Naive B cell (primary cell): ENCODE results near the gene SLC6A16. TPM values are rescaled to one million over a fixed set of nuclear protein-coding genes. Genes with fewer than 3 reads are reported as not detected.
"Not testable (repeated sequence)": the region's sequence is repeated elsewhere in the genome, so short reads cannot be mapped to it uniquely, and the experiment has no call there.

Experiments
- ATAC-seq, 2 donors: fragments of 150-1000 bp; cut with Tn5 transposase; 2 replicates each; pipeline ENCODE4 v1.10.0; 2021; ENCODE audit warnings: low read depth in 2 of 2, mild to moderate bottlenecking in 2 of 2, moderate library complexity in 2 of 2
- DNase-seq: peaks from one replicate; pipeline ENCODE4 v3.0.0; 2022
- H3K27ac Mint-ChIP-seq, 6 donors: one replicate each; pipeline ENCODE4 v1.8.0; 2020 to 2022; ENCODE audit warnings: mild to moderate bottlenecking in 6 of 6, mixed read lengths in 6 of 6, moderate library complexity in 5 of 6, inconsistent platforms in 2 of 6
- H3K27me3 Mint-ChIP-seq, 3 donors: one replicate each; pipeline ENCODE4 v1.8.0; 2021 to 2022; ENCODE audit warnings: mixed read lengths in 3 of 3, mild to moderate bottlenecking in 1 of 3
- H3K36me3 Mint-ChIP-seq, 2 donors: one replicate each; pipeline ENCODE4 v1.8.0; 2020 to 2022; ENCODE audit warnings: mixed read lengths in 2 of 2, inconsistent platforms in 1 of 2, mild to moderate bottlenecking in 1 of 2
- H3K4me1 Mint-ChIP-seq, 3 donors: one replicate each; pipeline ENCODE4 v1.8.0; 2020 to 2022; ENCODE audit warnings: mixed read lengths in 3 of 3, inconsistent platforms in 1 of 3, mild to moderate bottlenecking in 1 of 3, moderate library complexity in 1 of 3
- H3K4me3 Mint-ChIP-seq, 8 donors: one replicate each; pipeline ENCODE4 v1.8.0; 2020 to 2022; ENCODE audit warnings: mild to moderate bottlenecking in 8 of 8, mixed read lengths in 8 of 8, moderate library complexity in 8 of 8, inconsistent platforms in 2 of 8
- H3K9me3 Mint-ChIP-seq, 7 donors: one replicate each; pipeline ENCODE4 v1.8.0; 2020 to 2022; ENCODE audit warnings: mixed read lengths in 7 of 7, mild to moderate bottlenecking in 5 of 7, inconsistent platforms in 2 of 7, moderate library complexity in 1 of 7
- polyA plus RNA-seq, 6 donors: library from polyadenylated mRNA; unstranded; fragments of 300-500 nt; fragmentation: Illumina TruSeq; gene quantifications; one replicate each; pipeline ENCODE4 v1.2.3, GENCODE V29; 2021; ENCODE audit warnings: low read depth in 6 of 6

Gene SLC6A16
- polyA plus RNA-seq, 6 donors from 2014 or later: 5.8 to 17.4 (median 8.4) TPM

DNA sequence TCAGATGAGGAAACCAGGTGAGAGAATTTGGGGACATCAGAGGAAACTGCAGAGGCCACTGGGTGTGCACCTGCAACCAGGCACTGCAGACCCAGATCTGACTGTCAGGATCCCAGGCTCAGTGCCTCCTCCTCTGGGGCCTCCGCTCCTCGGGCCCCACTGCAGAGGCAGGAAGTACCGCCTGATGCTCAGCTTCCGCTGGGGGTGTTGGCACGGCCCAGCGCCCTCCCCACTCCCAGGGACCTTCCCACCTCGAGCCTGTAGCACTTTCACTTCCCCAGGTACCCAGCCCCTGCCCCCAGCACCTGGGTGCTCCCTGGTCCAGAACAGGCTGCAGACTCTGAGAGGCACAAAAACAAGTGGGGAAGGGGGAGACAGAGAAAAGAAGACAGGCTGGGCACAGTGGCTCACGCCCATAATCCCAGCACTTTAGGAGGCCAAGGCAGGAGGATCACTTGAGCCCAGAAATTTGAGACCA is 8.9 kb upstream of the SLC6A16 start:
- peaks cover 0 to 7% (median 0%) of the 10 kb centered on the region in 7 donors for H3K9me3 Mint-ChIP-seq

DNA sequence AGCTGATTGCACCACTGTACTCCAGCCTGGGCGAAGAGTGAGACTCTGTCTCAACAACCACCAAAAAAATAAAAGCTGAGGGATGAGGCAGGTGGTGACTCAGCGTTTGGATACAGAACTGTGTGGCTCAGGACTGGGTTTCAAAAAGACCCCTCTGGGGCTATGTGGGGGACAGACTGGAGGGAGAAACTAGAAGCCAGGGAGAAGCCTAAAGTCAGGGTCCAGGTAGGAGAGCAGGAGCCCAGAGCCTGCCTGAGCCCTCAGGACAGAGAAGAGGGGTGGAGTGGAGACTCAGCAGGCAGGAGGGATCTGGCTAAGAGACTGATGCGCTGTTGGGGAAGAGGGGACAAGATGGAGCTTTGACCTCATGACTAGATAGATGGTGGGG is 8.4 kb upstream of the SLC6A16 start:
- Mint-ChIP-seq H3K4me1 (peaks cover 70 to 95% (median 82%) of the 10 kb centered on the region in 3 donors), H3K27ac (peak overlapping the region; percentile 98 to 100 (median 99)), H3K27me3 (no peaks in the 10 kb centered on the region), H3K36me3 (peaks cover 21 to 44% of the 10 kb centered on the region in 2 donors), H3K9me3 (peaks cover 0 to 3% (median 0%) of the 10 kb centered on the region in 7 donors), H3K4me3 (peak overlapping the region; percentile 89 to 100 (median 100))
- DNase-seq (no peak), ATAC-seq (no peak)

More for the DNA sequence above, 8.9 kb upstream of the SLC6A16 start:
- ATAC-seq (peak; percentile 78 to 80), DNase-seq (peak; percentile 98)
- H3K4me3 Mint-ChIP-seq: peak overlapping the region; percentile 89 to 100 (median 100)
- H3K27ac Mint-ChIP-seq: peak overlapping the region; percentile 98 to 100 (median 99)
- H3K4me1 Mint-ChIP-seq: peaks cover 71 to 95% (median 82%) of the 10 kb centered on the region in 3 donors
- H3K36me3 Mint-ChIP-seq: peaks cover 25 to 46% of the 10 kb centered on the region in 2 donors
- H3K27me3 Mint-ChIP-seq: no peaks in the 10 kb centered on the region

DNA sequence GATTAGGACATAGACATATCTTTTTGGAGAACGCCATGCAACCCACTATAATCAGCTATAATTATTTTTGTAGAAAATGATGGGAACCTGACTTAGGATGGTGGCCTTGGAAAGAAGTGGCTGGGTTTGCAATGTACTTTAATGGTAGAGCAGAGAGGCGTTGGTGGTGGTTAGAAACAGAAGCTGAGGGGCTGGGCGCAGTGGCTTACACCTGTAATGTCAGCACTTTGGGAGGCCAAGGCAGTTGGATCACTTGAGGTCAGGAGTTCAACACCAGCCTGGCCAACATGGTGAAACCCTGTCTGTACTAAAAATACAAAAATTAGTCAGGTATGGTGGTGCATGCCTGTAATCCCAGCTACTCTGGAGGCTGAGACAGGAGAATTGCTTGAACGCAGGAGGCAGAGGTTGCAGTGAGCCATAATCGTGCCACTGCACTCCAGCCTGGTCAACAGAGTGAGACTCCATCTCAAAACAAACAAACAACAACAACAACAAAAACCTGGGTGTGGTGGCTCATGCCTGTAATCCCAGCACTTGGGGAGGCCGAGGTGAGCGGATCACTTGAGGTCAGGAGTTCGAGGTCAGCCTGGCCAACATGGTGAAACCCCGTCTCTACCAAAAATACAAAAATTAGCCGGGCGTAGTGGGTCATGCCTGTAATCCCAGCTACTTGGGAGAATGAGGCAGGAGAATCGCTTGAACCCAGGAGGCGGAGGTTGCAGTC is 7.9 kb upstream of the SLC6A16 start:
- H3K9me3 Mint-ChIP-seq, H3K27me3 Mint-ChIP-seq, ATAC-seq, DNase-seq: not testable (repeated sequence)
- H3K4me1 Mint-ChIP-seq: peaks cover 70 to 95% (median 82%) of the 10 kb centered on the region in 3 donors
- peak overlapping the region; percentile 98 to 100 (median 99) for H3K27ac Mint-ChIP-seq
- H3K4me3 Mint-ChIP-seq: peak overlapping the region; percentile 55 to 100 (median 100)
- peaks cover 17 to 44% of the 10 kb centered on the region in 2 donors for H3K36me3 Mint-ChIP-seq

DNA sequence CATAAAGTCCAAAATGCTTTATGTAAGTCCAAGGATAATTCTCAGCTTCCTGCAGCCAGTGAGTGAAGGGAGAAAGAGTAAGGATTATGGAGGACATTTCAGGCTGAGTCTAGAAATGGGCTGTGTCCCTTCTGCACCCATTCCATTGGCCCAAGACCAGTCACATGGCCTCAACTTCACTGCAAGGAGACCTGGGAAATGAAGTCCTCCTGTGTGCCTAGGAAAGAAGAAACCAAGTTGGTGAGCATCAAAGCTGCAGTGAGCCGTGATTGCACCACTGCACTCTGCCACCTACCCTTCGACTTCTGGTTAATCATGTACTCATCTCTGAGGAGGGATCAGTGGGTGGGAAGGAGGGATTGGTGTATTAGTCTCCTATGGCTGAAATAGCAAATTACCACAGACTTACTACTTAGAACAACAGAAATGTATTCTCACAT is 6.6 kb upstream of the SLC6A16 start:
- Mint-ChIP-seq H3K4me3 (peak overlapping the region; percentile 50 to 100 (median 96)), H3K4me1 (peaks cover 66 to 93% (median 78%) of the 10 kb centered on the region in 3 donors), H3K36me3 (peaks cover 11 to 33% of the 10 kb centered on the region in 2 donors), H3K27me3 (no peaks in the 10 kb centered on the region), H3K27ac (peak overlapping the region; percentile 52 to 100 (median 97)), H3K9me3 (peaks cover 0 to 5% (median 0%) of the 10 kb centered on the region in 7 donors)
- DNase-seq (peak; percentile 71), ATAC-seq (peak; percentile 35 to 38)

DNA sequence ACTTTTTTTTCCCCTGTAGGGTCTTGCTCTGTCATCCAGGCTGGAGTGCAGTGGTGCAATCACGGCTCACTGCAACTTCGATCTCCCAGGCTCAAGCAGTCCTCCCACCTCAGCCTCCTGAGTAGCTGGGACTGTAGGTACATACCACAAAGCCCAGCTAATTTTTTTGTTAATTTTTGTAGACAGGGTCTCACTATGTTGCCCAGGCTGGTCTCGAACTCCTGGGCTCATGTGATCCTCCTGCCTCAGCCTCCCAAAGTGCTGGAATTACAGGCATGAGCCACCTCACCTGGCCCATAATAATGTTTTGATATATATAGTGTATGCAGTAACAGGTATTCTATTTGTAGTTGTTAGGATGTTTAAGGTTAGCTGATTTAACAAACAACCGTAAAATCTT is 6.2 kb upstream of the SLC6A16 start:
- Mint-ChIP-seq H3K27ac (peak overlapping the region; percentile 52 to 100 (median 97)), H3K4me3 (peak overlapping the region; percentile 50 to 100 (median 96)), H3K36me3 (peaks cover 10 to 28% of the 10 kb centered on the region in 2 donors), H3K4me1 (peaks cover 65 to 94% (median 78%) of the 10 kb centered on the region in 3 donors)
- not testable (repeated sequence) for DNase-seq, H3K27me3 Mint-ChIP-seq, ATAC-seq, H3K9me3 Mint-ChIP-seq

DNA sequence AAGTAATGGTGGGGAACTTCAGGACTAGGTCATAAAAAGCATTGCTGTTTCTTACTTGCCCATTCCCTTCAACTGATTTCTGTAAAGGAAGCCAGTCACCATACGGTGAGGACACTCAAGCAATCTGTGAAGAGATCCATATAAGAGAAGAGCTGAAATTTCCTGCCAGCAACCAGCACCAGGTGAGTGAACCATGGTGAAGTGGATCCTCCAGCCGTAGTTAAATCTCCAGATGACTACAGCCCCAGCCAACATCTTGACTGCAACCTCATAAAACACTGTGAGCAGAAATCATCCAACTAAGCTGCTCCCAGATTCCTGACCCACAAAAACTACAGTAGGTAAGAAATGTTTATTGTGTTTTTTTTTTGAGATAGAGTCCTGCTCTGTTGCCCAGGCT is 3.8 kb upstream of the SLC6A16 start:
- H3K27me3 Mint-ChIP-seq: no peaks in the 10 kb centered on the region
- H3K4me3 Mint-ChIP-seq: peak overlapping the region; percentile 58 to 100 (median 82)
- H3K4me1 Mint-ChIP-seq: peaks cover 59 to 92% (median 79%) of the 10 kb centered on the region in 3 donors

DNA sequence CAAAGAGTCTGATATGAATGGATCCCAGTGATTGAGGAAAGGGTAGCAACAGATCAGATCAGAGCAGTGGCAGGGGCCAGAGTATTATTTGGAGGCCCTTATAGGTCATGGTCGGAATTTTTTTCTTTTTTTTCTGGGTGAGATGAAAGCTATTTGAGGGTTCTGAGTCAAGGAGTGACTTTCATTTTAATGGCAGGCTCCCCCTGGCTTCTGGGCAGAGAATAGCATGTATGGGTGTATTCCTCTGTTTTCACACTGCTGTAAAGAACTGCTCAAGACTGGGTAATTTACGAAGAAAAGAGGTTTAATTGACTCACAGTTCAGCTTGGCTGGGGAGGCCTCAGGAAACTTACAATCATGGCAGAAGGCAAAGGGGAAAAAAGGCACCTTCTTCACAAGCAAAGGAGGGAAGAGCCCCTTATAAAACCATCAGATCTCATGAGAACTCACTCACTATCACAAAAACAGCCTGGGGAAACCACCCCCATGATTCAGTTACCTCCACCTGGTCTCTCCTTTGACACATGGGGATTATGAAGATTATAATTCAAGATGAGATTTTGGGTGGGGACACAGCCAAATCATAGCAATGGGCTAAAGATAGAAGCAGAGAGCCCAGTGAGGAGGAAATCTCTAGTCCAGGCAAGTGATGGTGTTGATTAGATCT is 3.0 kb upstream of the SLC6A16 start:
- Mint-ChIP-seq H3K9me3 (peaks cover 0 to 12% (median 10%) of the 10 kb centered on the region in 7 donors), H3K36me3 (peaks cover 12 to 18% of the 10 kb centered on the region in 2 donors)
- ATAC-seq: peak; percentile 16 to 18

More for the DNA sequence above, 3.8 kb upstream of the SLC6A16 start:
- ATAC-seq: no peak
- peaks cover 0 to 9% (median 5%) of the 10 kb centered on the region in 7 donors for H3K9me3 Mint-ChIP-seq
- DNase-seq: no peak
- peaks cover 12 to 18% of the 10 kb centered on the region in 2 donors for H3K36me3 Mint-ChIP-seq
- H3K27ac Mint-ChIP-seq: peak overlapping the region; percentile 96 to 100 (median 98)

DNA sequence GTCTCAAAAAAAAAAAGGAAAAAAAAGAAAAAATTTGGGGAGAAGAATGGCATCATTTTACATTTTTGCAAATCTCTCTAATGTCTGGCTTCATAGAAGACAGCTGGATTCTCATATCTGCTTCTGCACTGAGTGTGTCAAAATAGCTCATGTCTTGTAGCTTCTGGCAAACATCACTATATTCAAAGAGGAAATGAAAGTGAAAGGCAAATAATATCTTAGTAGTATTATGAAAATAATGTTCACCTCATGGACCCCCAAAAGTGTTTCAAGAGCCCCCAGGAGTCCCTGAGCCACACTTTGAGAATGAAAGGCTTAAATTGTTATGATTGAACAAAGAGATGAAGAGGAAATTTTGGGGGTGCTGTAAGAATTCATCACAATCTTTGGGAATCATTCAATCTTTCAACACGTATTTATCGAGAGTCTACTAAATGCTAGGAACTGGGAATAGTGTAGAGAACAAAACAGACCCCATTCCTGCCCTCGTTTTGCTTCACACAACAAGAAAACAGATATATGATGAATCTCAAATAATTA is 1.2 kb upstream of the SLC6A16 start:
- peak overlapping the region; percentile 94 to 99 (median 98) for H3K27ac Mint-ChIP-seq
- H3K4me3 Mint-ChIP-seq: peak overlapping the region; percentile 56 to 90 (median 76)
- peaks cover 3 to 20% (median 12%) of the 10 kb centered on the region in 7 donors for H3K9me3 Mint-ChIP-seq
- DNase-seq (peak; percentile 69), ATAC-seq (peak; percentile 83 to 84)
- H3K27me3 Mint-ChIP-seq: no peaks in the 10 kb centered on the region
- H3K4me1 Mint-ChIP-seq: peaks cover 47 to 86% (median 55%) of the 10 kb centered on the region in 3 donors
- peaks cover 15 to 18% of the 10 kb centered on the region in 2 donors for H3K36me3 Mint-ChIP-seq

More for the DNA sequence above, 3.0 kb upstream of the SLC6A16 start:
- Mint-ChIP-seq H3K4me3 (peak overlapping the region; percentile 58 to 100 (median 82)), H3K27me3 (no peaks in the 10 kb centered on the region), H3K27ac (peak overlapping the region; percentile 96 to 100 (median 98)), H3K4me1 (peaks cover 59 to 89% (median 72%) of the 10 kb centered on the region in 3 donors)
- peak; percentile 58 for DNase-seq

DNA sequence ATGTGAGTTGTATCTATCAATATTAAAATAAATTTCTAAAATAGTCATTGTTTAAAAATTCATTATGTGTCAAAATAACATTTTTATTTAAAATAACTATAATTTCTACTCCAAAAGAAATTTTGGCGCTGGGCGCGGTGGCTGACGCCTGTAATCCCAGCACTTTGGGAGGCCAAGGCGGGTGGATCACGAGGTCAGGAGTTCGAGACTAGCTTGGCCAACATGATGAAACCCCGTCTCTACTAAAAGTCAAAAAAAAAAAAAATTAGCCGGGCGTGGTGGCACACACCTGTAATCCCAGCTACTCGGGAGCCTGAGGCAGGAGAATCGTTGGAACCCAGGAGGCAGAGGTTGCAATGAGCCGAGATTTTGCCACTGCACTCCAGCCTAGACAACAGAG is 765 bp upstream of the SLC6A16 start:
- Mint-ChIP-seq H3K27ac (peak overlapping the region; percentile 94 to 99 (median 97)), H3K4me1 (peaks cover 47 to 81% (median 50%) of the 10 kb centered on the region in 3 donors), H3K9me3 (peaks cover 3 to 20% (median 12%) of the 10 kb centered on the region in 7 donors), H3K4me3 (peak overlapping the region; percentile 56 to 90 (median 76)), H3K36me3 (peaks cover 15 to 18% of the 10 kb centered on the region in 2 donors)
- not testable (repeated sequence) for DNase-seq, H3K27me3 Mint-ChIP-seq
- ATAC-seq: peak; percentile 6 to 7

DNA sequence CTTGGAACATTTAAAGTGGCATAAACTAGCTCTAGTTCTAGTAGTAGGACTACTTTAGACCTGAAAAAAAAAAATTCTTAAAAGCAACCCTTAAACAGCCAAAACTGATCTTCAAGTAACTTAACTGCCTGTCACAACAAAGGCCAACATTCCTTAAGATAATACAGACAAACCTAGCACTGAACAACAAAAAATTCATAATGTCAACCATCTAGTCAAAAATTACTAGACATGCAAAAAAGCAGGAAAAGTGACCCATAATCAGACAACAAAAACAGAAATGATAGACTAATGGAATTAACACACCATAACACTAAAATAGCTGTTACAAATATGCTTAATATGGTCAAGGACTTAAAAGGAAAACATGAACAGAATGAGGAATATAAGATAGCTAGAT is 6.7 kb downstream of the SLC6A16 start:
- Mint-ChIP-seq H3K27me3 (no peaks in the 10 kb centered on the region), H3K4me3 (peak overlapping the region in 1 of 8 donors; percentile 9), H3K27ac (peak overlapping the region in 1 of 6 donors; percentile 47), H3K9me3 (peaks cover 6 to 41% (median 29%) of the 10 kb centered on the region in 7 donors), H3K36me3 (peaks cover 31 to 35% of the 10 kb centered on the region in 2 donors), H3K4me1 (peaks cover 31 to 50% (median 35%) of the 10 kb centered on the region in 3 donors)
- ATAC-seq (no peak), DNase-seq (no peak)

DNA sequence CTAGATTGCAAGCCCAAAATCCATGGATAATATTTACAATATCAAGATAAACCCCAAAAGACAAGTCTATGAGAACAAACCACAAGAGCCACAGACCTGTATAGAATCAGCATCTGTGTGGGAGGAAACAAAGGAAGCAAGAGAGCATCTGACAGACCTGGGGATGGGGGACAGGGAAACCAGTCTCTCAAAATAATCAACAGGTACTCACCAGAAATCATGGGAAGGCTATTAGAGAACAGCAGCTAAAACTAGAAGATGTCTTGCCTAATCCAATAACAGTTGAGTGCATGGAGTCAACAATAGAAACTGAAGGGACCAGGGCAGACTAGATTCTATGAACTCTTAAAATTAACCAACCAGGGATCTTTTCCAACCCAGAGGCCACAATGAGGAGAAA is 8.7 kb downstream of the SLC6A16 start:
- Mint-ChIP-seq H3K9me3 (peaks cover 4 to 33% (median 19%) of the 10 kb centered on the region in 7 donors), H3K4me3 (peak overlapping the region in 2 of 8 donors; percentile 2 to 29), H3K36me3 (peaks cover 29 to 36% of the 10 kb centered on the region in 2 donors), H3K27ac (peak overlapping the region in 3 of 6 donors; percentile 48 to 92 (median 56)), H3K4me1 (peaks cover 34 to 47% (median 47%) of the 10 kb centered on the region in 3 donors), H3K27me3 (no peaks in the 10 kb centered on the region)
- ATAC-seq (no peak), DNase-seq (no peak)

DNA sequence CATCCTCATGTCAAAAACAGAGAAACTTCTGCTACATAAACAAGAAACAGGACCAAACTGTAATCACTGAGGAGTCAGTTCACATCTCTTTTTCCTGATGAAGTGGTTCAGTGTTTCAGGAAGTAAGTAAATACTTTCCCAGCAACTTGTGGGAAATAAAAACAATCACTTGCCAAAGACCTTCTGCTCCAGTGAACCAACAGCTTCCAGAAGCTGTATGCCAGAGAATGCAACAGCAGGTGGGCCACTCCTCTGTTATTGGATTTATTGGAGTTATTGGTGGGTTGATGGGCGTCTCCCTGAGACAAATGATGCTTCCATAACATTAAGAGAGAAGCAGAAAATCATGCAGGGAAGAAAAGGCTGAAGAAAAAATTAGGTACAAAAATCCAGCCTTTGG is 9.9 kb downstream of the SLC6A16 start:
- peak overlapping the region in 1 of 8 donors; percentile 70 for H3K4me3 Mint-ChIP-seq
- H3K9me3 Mint-ChIP-seq: peaks cover 4 to 28% (median 19%) of the 10 kb centered on the region in 7 donors
- H3K27me3 Mint-ChIP-seq: no peaks in the 10 kb centered on the region
- no peak for DNase-seq
- peak overlapping the region in 2 of 6 donors; percentile 16 to 69 for H3K27ac Mint-ChIP-seq
- peaks cover 42 to 56% (median 55%) of the 10 kb centered on the region in 3 donors for H3K4me1 Mint-ChIP-seq
- no peak for ATAC-seq
- H3K36me3 Mint-ChIP-seq: peaks cover 38 to 47% of the 10 kb centered on the region in 2 donors
